Panc1 (cell line): ENCODE data around the gene MBD4. TPM values are rescaled to one million over a fixed set of nuclear protein-coding genes. Genes with fewer than 3 reads are reported as not detected.
A peak's percentile ranks its signal among the peaks of the same experiment; 100 is the strongest.
"Not testable (repeated sequence)": the region's sequence is repeated elsewhere in the genome, so short reads cannot be mapped to it uniquely, and the experiment has no call there.

Source experiments
- ATAC-seq: fragments of 200-7000 bp; cut with Tn5 transposase; 2 replicates; pipeline ENCODE4 v1.9.1; 2020; ENCODE audit warnings: mild to moderate bottlenecking, moderate library complexity
- BruUV-seq: library from RNA; stranded (reverse); fragments of 400-500 nt; replicated peaks from 2 replicates; lab custom pipeline; 2021; lab: Mats Ljungman, UMichigan
- CTCF ChIA-PET: fragments of 300-600 bp; sonication (Branson Sonifier 250); formaldehyde crosslinking; loops from one replicate; lab custom pipeline; 2022; ENCODE audit warnings: antibody characterized with exemption; lab: Charles Lee
- POLR2A ChIA-PET: fragments of 300-600 bp; sonication (Branson Sonifier 250); formaldehyde crosslinking; loops from one replicate; lab custom pipeline; 2022; ENCODE audit warnings: antibody characterized with exemption; lab: Charles Lee
- DNase-seq: peaks from one replicate; pipeline ENCODE4 v3.0.0-alpha.2; 2010; ENCODE audit warnings: low read depth, low spot score
- H3K27ac ChIP-seq: 2 replicates; pipeline ENCODE4 v1.5.1; 2011; ENCODE audit warnings: mild to moderate bottlenecking, low read length, inconsistent platforms
- H3K27me3 ChIP-seq: fragments of 200-500 bp; sonication (Bioruptor generic); 2 replicates; pipeline ENCODE4 v1.6.0; 2014; ENCODE audit warnings: low read length, inconsistent platforms; ENCODE audit not compliant: control insufficient read depth, insufficient read depth
- H3K36me3 ChIP-seq: fragments of 200-500 bp; sonication (Bioruptor generic); 2 replicates; pipeline ENCODE4 v1.5.1; 2014; ENCODE audit warnings: inconsistent platforms, mild to moderate bottlenecking, low read length, moderate library complexity; ENCODE audit not compliant: control insufficient read depth, insufficient read depth
- H3K4me1 ChIP-seq: 2 replicates; pipeline ENCODE4 v1.5.1; 2011; ENCODE audit warnings: inconsistent platforms, mild to moderate bottlenecking, low read length, moderate library complexity; ENCODE audit not compliant: control insufficient read depth, insufficient read depth
- H3K4me3 ChIP-seq, 2 experiments: 2 replicates each; pipeline ENCODE4 v1.5.1; 2011 to 2012; ENCODE audit warnings: low read depth in 2 of 2, low read length in 2 of 2, mild to moderate bottlenecking in 2 of 2, inconsistent platforms in 1 of 2, moderate library complexity in 1 of 2
- H3K9me3 ChIP-seq: fragments of 200-500 bp; sonication (Bioruptor generic); 2 replicates; pipeline ENCODE4 v1.5.1; 2014; ENCODE audit warnings: low read depth, mild to moderate bottlenecking, inconsistent platforms, low read length, moderate library complexity; ENCODE audit not compliant: control insufficient read depth, insufficient read depth
- CTCF ChIP-seq: fragments of 450-650 bp; IDR thresholded peaks from 2 replicates; pipeline ENCODE4 v1.5.1; 2017; ENCODE audit warnings: mild to moderate bottlenecking
- POLR2AphosphoS5 ChIP-seq: IDR thresholded peaks from 2 replicates; pipeline ENCODE4 v1.6.1; 2012; ENCODE audit warnings: mild to moderate bottlenecking, low read depth, low read length, moderate library complexity
- REST ChIP-seq, 2 experiments: IDR thresholded peaks; 2 replicates each; pipeline ENCODE4 v1.6.1; 2011 to 2012; ENCODE audit warnings: low read depth in 2 of 2, control low read depth in 1 of 2, low read length in 1 of 2, mild to moderate bottlenecking in 1 of 2, moderate library complexity in 1 of 2; ENCODE audit not compliant: insufficient read depth in 1 of 2
- SIN3A ChIP-seq: IDR thresholded peaks from 2 replicates; pipeline ENCODE4 v1.6.1; 2012; ENCODE audit warnings: low read depth, mild to moderate bottlenecking, low read length, moderate library complexity, borderline replicate concordance; ENCODE audit not compliant: insufficient read depth
- TCF7L2 ChIP-seq: IDR thresholded peaks from 2 replicates; pipeline ENCODE4 v1.6.1; 2011; ENCODE audit warnings: mild to moderate bottlenecking, low read depth, low read length, inconsistent platforms
- in situ Hi-C: cut with HindIII; loops from 2 replicates; pipeline ENCODE4 v1.10.0; 2016; ENCODE audit warnings: low sequenced_read_pairs, low pct_unique_long_range_greater_than_20kb
- intact Hi-C: fragments of 100-400 bp; cut with micrococcal nuclease; formaldehyde crosslinking; loops from one replicate; pipeline ENCODE4 v1.10.0; 2022; ENCODE audit not compliant: unreplicated experiment
- total RNA-seq: library from RNA; stranded (reverse); gene quantifications from one replicate; pipeline ENCODE4 v1.2.1, GENCODE V29; 2021; ENCODE audit not compliant: unreplicated experiment

Gene MBD4
- total RNA-seq, 1 experiment from 2014 or later = 44.7 TPM

- ATAC-seq = peak; percentile 77
- H3K27me3 ChIP-seq, CTCF ChIA-PET, DNase-seq, H3K4me3 ChIP-seq, POLR2A ChIA-PET, H3K36me3 ChIP-seq, H3K9me3 ChIP-seq, intact Hi-C loops, in situ Hi-C loops: not testable (repeated sequence)
- BruUV-seq = TSS peak; percentile 19
- H3K4me1 ChIP-seq = peaks cover 12% of the 10 kb centered on the region
- H3K27ac ChIP-seq = 0 out of 2 replicates have a peak overlapping the region, but pooled peaks have one; percentile 2
- peak; percentile 72 for TF ChIP-seq TCF7L2
Observed at GRCh38 chr3:129388791-129389571, 50.8 kb downstream of the MBD4 start.

GRCh38 chr3:129387487-129387886, 52.3 kb downstream of the MBD4 start:
- H3K36me3 ChIP-seq = peaks cover 9% of the 10 kb centered on the region
- H3K4me1 ChIP-seq = peaks cover 12% of the 10 kb centered on the region
- POLR2A ChIA-PET = interaction anchor here (0.6 kb wide), 2 partner anchors 11 to 33 kb away, joined by 3 to 5 read pairs; no protein-coding TSS in a partner anchor
- no peak overlapping the region for H3K27ac ChIP-seq
- in situ Hi-C loops (no loop called here), intact Hi-C loops (no loop called here)
- no peak for DNase-seq
- no peaks in the 10 kb centered on the region for H3K9me3 ChIP-seq
- no peak overlapping the region for H3K4me3 ChIP-seq
- ATAC-seq = no peak
- TF ChIP-seq POLR2AphosphoS5 (no peak), REST (IDR thresholded peaks at IDR 0.05; ENCODE audit: insufficient read depth in 1 of 2, low read depth in 2 of 2, low read length in 1 of 2) (no peak), SIN3A (no peak), TCF7L2 (no peak), CTCF (no peak)
- CTCF ChIA-PET = no interaction called here
- no peaks in the 10 kb centered on the region for H3K27me3 ChIP-seq
- no TSS peak for BruUV-seq

GRCh38 chr3:129386984-129387383, 52.8 kb downstream of the MBD4 start:
- peaks cover 12% of the 10 kb centered on the region for H3K4me1 ChIP-seq
- ChIA-PET CTCF (interaction anchor here (0.7 kb wide), 1 partner anchor 42 kb away, joined by 6 read pairs; no protein-coding TSS in a partner anchor), POLR2A (interaction anchor here (0.6 kb wide), 1 partner anchor 34 kb away, joined by 3 read pairs; no protein-coding TSS in a partner anchor)
- H3K27ac ChIP-seq = no peak overlapping the region
- H3K27me3 ChIP-seq = no peaks in the 10 kb centered on the region
- no peak for DNase-seq
- intact Hi-C loops = no loop called here
- ATAC-seq = no peak
- BruUV-seq = no TSS peak
- no peak overlapping the region for H3K4me3 ChIP-seq
- in situ Hi-C loops = no loop called here
- no peaks in the 10 kb centered on the region for H3K9me3 ChIP-seq
- peaks cover 9% of the 10 kb centered on the region for H3K36me3 ChIP-seq
- TF ChIP-seq POLR2AphosphoS5 (no peak), REST (IDR thresholded peaks at IDR 0.05; ENCODE audit: insufficient read depth in 1 of 2, low read depth in 2 of 2, low read length in 1 of 2) (no peak), CTCF (no peak), SIN3A (no peak), TCF7L2 (no peak)
